ENCODE results near the gene CLDND1. TPM values are rescaled to one million over a fixed set of nuclear protein-coding genes. Genes with fewer than 3 reads are reported as not detected.

The CLDND1 gene
- total RNA-seq, 4 donors from 2014 or later: 80.0 to 192 (median 109) TPM

- no peaks in the 10 kb centered on the region for H3K36me3 ChIP-seq
- no peak for DNase-seq
- no peaks in the 10 kb centered on the region for H3K4me1 ChIP-seq
- TF ChIP-seq, protein P1, sequence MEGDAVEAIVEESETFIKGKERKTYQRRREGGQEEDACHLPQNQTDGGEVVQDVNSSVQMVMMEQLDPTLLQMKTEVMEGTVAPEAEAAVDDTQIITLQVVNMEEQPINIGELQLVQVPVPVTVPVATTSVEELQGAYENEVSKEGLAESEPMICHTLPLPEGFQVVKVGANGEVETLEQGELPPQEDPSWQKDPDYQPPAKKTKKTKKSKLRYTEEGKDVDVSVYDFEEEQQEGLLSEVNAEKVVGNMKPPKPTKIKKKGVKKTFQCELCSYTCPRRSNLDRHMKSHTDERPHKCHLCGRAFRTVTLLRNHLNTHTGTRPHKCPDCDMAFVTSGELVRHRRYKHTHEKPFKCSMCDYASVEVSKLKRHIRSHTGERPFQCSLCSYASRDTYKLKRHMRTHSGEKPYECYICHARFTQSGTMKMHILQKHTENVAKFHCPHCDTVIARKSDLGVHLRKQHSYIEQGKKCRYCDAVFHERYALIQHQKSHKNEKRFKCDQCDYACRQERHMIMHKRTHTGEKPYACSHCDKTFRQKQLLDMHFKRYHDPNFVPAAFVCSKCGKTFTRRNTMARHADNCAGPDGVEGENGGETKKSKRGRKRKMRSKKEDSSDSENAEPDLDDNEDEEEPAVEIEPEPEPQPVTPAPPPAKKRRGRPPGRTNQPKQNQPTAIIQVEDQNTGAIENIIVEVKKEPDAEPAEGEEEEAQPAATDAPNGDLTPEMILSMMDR (IDR thresholded peaks at IDR 0.05): no peak
- TF ChIP-seq POLR2A (IDR thresholded peaks at IDR 0.05): no peak
- no peak overlapping the region for H3K4me3 ChIP-seq
- WGBS, 2 donors: 89 to 90% methylated on average over 1 of the region's 1 CpG
- H3K27me3 ChIP-seq: no peaks in the 10 kb centered on the region
- H3K9me3 ChIP-seq: no peaks in the 10 kb centered on the region
- intact Hi-C loops (cut with DNase I): no loop called here
- no peak overlapping the region for H3K27ac ChIP-seq
Observed at GRCh38 chr3:98541695-98542094, 19.0 kb upstream of the CLDND1 start.

DNA sequence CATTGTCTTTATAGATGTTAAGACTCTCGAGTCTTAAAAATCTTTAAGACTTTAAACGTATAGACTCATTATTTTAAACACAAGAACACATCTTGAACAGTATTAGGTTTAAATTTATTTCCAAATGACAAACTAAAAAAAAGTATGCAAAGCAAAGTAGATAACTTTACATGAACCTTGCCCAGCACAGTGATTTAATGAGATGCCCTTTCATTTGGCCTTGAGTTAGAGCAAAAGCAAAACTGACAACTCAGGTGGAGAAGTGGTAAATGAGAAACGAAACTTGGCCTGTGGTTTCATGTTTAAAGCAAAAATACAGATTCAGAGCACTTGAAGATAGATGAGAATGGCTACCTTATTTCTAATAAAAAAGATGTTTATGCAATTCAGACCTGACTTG is 17.6 kb upstream of the CLDND1 start:
- 64 to 69% methylated on average over 3 of the region's 3 CpGs for WGBS, 2 donors
- TF ChIP-seq POLR2A (IDR thresholded peaks at IDR 0.05): no peak
- TF ChIP-seq, protein P1 (IDR thresholded peaks at IDR 0.05): no peak
- no peak for DNase-seq
- no peak overlapping the region for H3K27ac ChIP-seq
- H3K4me1 ChIP-seq: no peaks in the 10 kb centered on the region
- no peaks in the 10 kb centered on the region for H3K27me3 ChIP-seq
- H3K9me3 ChIP-seq: no peaks in the 10 kb centered on the region
- no peak overlapping the region for H3K4me3 ChIP-seq
- H3K36me3 ChIP-seq: no peaks in the 10 kb centered on the region
- intact Hi-C loops (cut with DNase I): no loop called here

- H3K4me1 ChIP-seq: no peaks in the 10 kb centered on the region
- no peak for DNase-seq
- 72 to 75% methylated on average over 6 of the region's 6 CpGs for WGBS, 2 donors
- H3K36me3 ChIP-seq: no peaks in the 10 kb centered on the region
- no peak overlapping the region for H3K27ac ChIP-seq
- intact Hi-C loops (cut with DNase I): no loop called here
- no peaks in the 10 kb centered on the region for H3K9me3 ChIP-seq
- no peaks in the 10 kb centered on the region for H3K27me3 ChIP-seq
- peak overlapping the region in 1 of 4 donors; percentile 6 for H3K4me3 ChIP-seq
- TF ChIP-seq, protein P1 (IDR thresholded peaks at IDR 0.05): no peak
- TF ChIP-seq POLR2A (IDR thresholded peaks at IDR 0.05): no peak
Observed at GRCh38 chr3:98536456-98537017, 13.8 kb upstream of the CLDND1 start.

GRCh38 chr3:98534734-98535133 is 12.0 kb upstream of the CLDND1 start:
- 73 to 75% methylated on average over 1 of the region's 1 CpG for WGBS, 2 donors
- Histone ChIP-seq H3K4me1 (no peaks in the 10 kb centered on the region), H3K9me3 (no peaks in the 10 kb centered on the region), H3K27me3 (no peaks in the 10 kb centered on the region), H3K36me3 (no peaks in the 10 kb centered on the region), H3K27ac (no peak overlapping the region), H3K4me3 (no peak overlapping the region)
- intact Hi-C loops (cut with DNase I): no loop called here
- no peak for TF ChIP-seq POLR2A (IDR thresholded peaks at IDR 0.05)
- TF ChIP-seq, protein P1 (IDR thresholded peaks at IDR 0.05): no peak
- DNase-seq: no peak

- Histone ChIP-seq H3K27me3 (no peaks in the 10 kb centered on the region), H3K27ac (no peak overlapping the region), H3K9me3 (no peaks in the 10 kb centered on the region), H3K36me3 (no peaks in the 10 kb centered on the region), H3K4me1 (no peaks in the 10 kb centered on the region), H3K4me3 (peak overlapping the region in 1 of 4 donors; percentile 15)
- 77 to 82% methylated on average over 2 of the region's 2 CpGs for WGBS, 2 donors
- intact Hi-C loops (cut with DNase I): no loop called here
- no peak for DNase-seq
- TF ChIP-seq, protein P1 (IDR thresholded peaks at IDR 0.05): no peak
- no peak for TF ChIP-seq POLR2A (IDR thresholded peaks at IDR 0.05)
Observed at GRCh38 chr3:98534168-98534567, 11.5 kb upstream of the CLDND1 start.

Measured in esophagus squamous epithelium (tissue), 5 donors.